KBM-7 (cell line): ENCODE data around the gene UBXN7.
"Not testable (repeated sequence)": the region's sequence is repeated elsewhere in the genome, so short reads cannot be mapped to it uniquely, and the experiment has no call there.

Experiments used
- DNase-seq: peaks from one replicate; pipeline ENCODE4 v3.0.0-alpha.2; 2015
- in situ Hi-C: fragments of 300-500 bp; cut with MboI; formaldehyde crosslinking; loops from 2 replicates; pipeline ENCODE4 v1.14.3; 2020; ENCODE audit warnings: low sequenced_read_pairs, low pct_unique_long_range_greater_than_20kb, mixed read lengths

Gene UBXN7

GRCh38 chr3:196423044-196423781, 9.0 kb downstream of the UBXN7 start:
- in situ Hi-C loops, result no loop called here
- DNase-seq, result peak; percentile 28

GRCh38 chr3:196421668-196422067, 10.6 kb downstream of the UBXN7 start:
- in situ Hi-C loops, result not testable (repeated sequence)

GRCh38 chr3:196419386-196419785, 12.8 kb downstream of the UBXN7 start:
- in situ Hi-C loops, result no loop called here
- no peak for DNase-seq

More at GRCh38 chr3:196421668-196422067, 10.6 kb downstream of the UBXN7 start:
- DNase-seq, result not testable (repeated sequence)

- in situ Hi-C loops, result no loop called here
- no peak for DNase-seq
Observed at GRCh38 chr3:196418601-196419000, 13.6 kb downstream of the UBXN7 start.

- in situ Hi-C loops, result no loop called here
- no peak for DNase-seq
Observed at GRCh38 chr3:196414469-196414868, 17.8 kb downstream of the UBXN7 start.

- in situ Hi-C loops, result no loop called here
- DNase-seq, result no peak
Observed at GRCh38 chr3:196412704-196413103, 19.5 kb downstream of the UBXN7 start.

- in situ Hi-C loops, result no loop called here
- DNase-seq, result peak; percentile 14
Observed at GRCh38 chr3:196409409-196409808, 22.8 kb downstream of the UBXN7 start.

- no peak for DNase-seq
- in situ Hi-C loops, result no loop called here
Observed at GRCh38 chr3:196408565-196409300, 23.5 kb downstream of the UBXN7 start.

GRCh38 chr3:196406811-196407470, 25.3 kb downstream of the UBXN7 start:
- in situ Hi-C loops, result no loop called here
- DNase-seq, result no peak

- DNase-seq, result no peak
- in situ Hi-C loops, result no loop called here
Observed at GRCh38 chr3:196400331-196400730, 31.9 kb downstream of the UBXN7 start.

GRCh38 chr3:196399485-196399945, 32.7 kb downstream of the UBXN7 start:
- DNase-seq, result no peak
- in situ Hi-C loops, result no loop called here

GRCh38 chr3:196398782-196399181, 33.4 kb downstream of the UBXN7 start:
- DNase-seq, result no peak
- in situ Hi-C loops, result no loop called here

- no peak for DNase-seq
- in situ Hi-C loops, result no loop called here
Observed at GRCh38 chr3:196397941-196398340, 34.3 kb downstream of the UBXN7 start.

GRCh38 chr3:196390116-196390515, 42.1 kb downstream of the UBXN7 start:
- in situ Hi-C loops, result no loop called here
- DNase-seq, result no peak

- in situ Hi-C loops, result no loop called here
- DNase-seq, result no peak
Observed at GRCh38 chr3:196388956-196389355, 43.3 kb downstream of the UBXN7 start.

- DNase-seq, in situ Hi-C loops: not testable (repeated sequence)
Observed at GRCh38 chr3:196387941-196388340, 44.3 kb downstream of the UBXN7 start.

GRCh38 chr3:196386797-196387196, 45.4 kb downstream of the UBXN7 start:
- DNase-seq, in situ Hi-C loops: not testable (repeated sequence)

GRCh38 chr3:196386034-196386433, 46.2 kb downstream of the UBXN7 start:
- DNase-seq, in situ Hi-C loops: not testable (repeated sequence)

GRCh38 chr3:196385446-196385845, 46.8 kb downstream of the UBXN7 start:
- DNase-seq, in situ Hi-C loops: not testable (repeated sequence)
